Measurements from ENCODE around the gene METRN.

DNA sequence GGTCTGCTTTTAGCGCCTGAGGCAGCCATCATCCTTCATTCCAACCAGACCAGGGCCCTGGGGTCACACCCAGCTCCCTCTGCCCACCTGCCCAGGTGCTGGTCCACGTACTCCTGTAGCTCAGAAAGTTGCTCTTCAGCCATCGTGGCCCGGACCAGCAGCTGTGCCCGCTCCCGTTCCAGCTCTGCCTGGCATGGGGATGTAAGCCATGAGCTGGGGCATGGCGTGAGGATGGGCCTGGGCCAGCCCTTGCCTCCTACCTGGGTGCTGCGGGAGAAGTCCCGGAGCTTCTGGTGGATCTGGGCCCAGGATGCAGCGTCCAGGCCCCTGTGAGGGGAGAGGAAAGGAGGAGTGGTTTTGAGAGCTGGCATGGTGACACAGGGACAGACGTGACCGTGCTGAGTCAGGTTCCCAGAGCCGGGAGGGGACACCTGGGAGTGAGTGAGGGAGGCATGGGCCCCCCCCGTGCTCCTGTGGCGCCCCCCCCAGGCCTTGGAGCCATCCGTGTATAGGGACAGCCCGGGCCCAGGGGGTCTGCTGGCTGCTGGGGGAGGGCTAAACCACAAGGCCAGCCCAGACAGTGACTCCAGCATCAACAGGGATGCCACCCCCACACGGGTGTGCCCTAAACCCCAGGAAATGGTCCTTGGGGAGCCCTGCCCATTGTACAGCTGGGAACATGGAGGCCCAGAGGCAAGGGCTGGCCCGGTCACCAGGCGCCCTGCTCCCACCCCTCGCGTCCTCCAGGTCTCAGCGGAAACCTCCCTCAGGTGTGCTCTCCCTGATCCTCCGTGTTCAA is 8.1 kb downstream of the METRN start:
- TF ChIP-seq, protein P1, sequence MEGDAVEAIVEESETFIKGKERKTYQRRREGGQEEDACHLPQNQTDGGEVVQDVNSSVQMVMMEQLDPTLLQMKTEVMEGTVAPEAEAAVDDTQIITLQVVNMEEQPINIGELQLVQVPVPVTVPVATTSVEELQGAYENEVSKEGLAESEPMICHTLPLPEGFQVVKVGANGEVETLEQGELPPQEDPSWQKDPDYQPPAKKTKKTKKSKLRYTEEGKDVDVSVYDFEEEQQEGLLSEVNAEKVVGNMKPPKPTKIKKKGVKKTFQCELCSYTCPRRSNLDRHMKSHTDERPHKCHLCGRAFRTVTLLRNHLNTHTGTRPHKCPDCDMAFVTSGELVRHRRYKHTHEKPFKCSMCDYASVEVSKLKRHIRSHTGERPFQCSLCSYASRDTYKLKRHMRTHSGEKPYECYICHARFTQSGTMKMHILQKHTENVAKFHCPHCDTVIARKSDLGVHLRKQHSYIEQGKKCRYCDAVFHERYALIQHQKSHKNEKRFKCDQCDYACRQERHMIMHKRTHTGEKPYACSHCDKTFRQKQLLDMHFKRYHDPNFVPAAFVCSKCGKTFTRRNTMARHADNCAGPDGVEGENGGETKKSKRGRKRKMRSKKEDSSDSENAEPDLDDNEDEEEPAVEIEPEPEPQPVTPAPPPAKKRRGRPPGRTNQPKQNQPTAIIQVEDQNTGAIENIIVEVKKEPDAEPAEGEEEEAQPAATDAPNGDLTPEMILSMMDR (IDR thresholded peaks at IDR 0.05), result no peak
- TF ChIP-seq ZFX (IDR thresholded peaks at IDR 0.05; ENCODE audit: borderline replicate concordance), result no peak

Measured in 22Rv1 (cell line).